Muscle layer of colon (tissue), 2 donors: ENCODE measurements around the gene PXDC1.

ENCODE experiments used
- H3K27ac ChIP-seq: one replicate; pipeline ENCODE4 v1.7.0; 2013; ENCODE audit warnings: low read depth, mild to moderate bottlenecking, low read length, moderate library complexity
- H3K27me3 ChIP-seq, 2 donors: one replicate each; pipeline ENCODE4 v1.7.0; 2013; ENCODE audit warnings: low read length in 2 of 2, mild to moderate bottlenecking in 2 of 2; ENCODE audit not compliant: insufficient read depth in 2 of 2, control insufficient read depth in 1 of 2
- H3K36me3 ChIP-seq: one replicate; pipeline ENCODE4 v1.7.0; 2013; ENCODE audit warnings: mild to moderate bottlenecking, low read length; ENCODE audit not compliant: insufficient read depth
- H3K4me1 ChIP-seq: one replicate; pipeline ENCODE4 v1.7.0; 2013; ENCODE audit warnings: mild to moderate bottlenecking, low read length; ENCODE audit not compliant: insufficient read depth
- H3K4me3 ChIP-seq, 2 donors: one replicate each; pipeline ENCODE4 v1.7.0; 2013; ENCODE audit warnings: low read length in 2 of 2, low read depth in 1 of 2, mild to moderate bottlenecking in 1 of 2, moderate library complexity in 1 of 2
- H3K9ac ChIP-seq: one replicate; pipeline ENCODE4 v1.7.0; 2013; ENCODE audit warnings: low read length
- H3K9me3 ChIP-seq: one replicate; pipeline ENCODE4 v1.7.0; 2013; ENCODE audit warnings: mild to moderate bottlenecking, low read length
- donor health status: abdominal sarcoma.
- donor health status: Adenocarcinoma of cecum.

The PXDC1 gene

DNA sequence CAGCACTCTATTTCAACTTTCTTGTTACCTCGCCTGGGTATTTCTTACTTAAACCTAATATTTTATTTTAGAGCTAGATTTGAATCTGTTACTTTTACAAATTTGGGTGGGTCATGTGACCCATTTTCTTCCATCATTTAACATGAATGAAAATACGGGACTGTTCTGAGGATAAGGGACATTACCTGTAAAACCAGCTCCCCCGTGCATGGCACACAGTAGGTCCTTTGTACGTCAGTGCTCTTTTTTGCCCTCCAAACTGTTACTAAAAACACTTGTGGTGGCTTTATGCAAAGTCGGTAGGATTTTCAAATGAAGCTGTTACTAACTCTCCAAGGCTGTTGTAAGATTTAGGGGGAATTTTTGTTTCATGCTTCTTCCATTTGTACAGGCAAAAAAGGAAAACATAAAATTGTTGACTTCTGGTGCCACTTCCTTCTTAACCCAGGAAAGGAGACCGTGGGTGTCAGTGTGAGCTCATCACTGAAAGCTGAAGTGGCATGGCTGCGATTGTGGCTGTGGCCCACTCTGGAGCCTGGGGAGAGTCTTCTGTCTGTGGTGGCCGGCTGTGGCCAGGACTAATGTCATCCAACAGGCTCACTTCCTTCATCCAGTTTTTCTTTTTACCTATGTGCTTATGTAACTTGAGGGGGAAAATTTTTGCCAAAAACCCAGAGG lies 40.2 kb upstream of the PXDC1 start:
- Histone ChIP-seq H3K9ac (no peak overlapping the region), H3K4me1 (no peaks in the 10 kb centered on the region), H3K9me3 (no peaks in the 10 kb centered on the region), H3K4me3 (no peak overlapping the region), H3K36me3 (no peaks in the 10 kb centered on the region), H3K27me3 (no peaks in the 10 kb centered on the region), H3K27ac (no peak overlapping the region)

GRCh38 chr6:3789896-3790558 lies 38.5 kb upstream of the PXDC1 start:
- H3K27ac ChIP-seq = no peak overlapping the region
- no peak overlapping the region for H3K9ac ChIP-seq
- no peak overlapping the region for H3K4me3 ChIP-seq
- H3K4me1 ChIP-seq = no peaks in the 10 kb centered on the region
- H3K36me3 ChIP-seq = no peaks in the 10 kb centered on the region
- H3K9me3 ChIP-seq = no peaks in the 10 kb centered on the region
- H3K27me3 ChIP-seq = no peaks in the 10 kb centered on the region

DNA sequence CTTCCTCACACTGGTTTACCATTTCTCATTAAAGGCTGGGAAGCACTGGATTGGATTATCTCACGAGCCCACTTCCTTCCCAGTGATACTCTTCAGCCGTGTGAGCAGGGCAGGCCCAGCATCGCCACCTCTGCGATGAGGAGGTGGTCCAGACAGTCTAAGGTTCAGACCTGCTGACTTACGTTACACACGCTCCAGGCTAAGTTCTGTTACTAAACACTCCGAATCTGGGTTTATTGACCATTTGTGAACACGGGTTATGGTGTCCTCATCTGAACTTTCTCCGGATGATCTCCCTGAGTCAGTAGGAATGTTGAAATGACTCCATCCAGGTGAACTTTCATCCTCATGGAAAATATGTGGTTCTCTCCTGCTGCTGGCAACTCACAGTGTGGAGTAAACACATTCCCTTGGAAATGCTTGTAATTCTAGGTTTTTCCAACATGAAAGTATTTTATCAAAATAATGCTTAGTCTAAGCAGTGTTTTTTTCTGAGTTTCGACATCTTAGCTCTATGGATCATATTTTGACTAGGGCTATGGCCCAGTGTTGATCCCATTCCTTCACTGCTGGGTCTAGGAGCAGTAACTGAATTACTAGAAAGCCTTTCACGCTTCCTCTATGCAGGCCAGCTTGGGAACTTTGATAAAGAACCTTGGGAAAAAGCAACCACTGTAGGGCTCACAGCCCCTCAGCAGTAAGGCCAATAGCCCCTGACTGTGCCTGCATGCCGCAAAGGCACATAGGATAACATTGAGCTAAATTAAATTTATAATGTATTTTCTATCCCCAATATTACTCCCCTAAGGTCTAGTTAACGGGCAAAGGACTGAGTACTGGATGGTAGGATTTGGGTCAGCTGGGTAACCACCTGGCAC lies 37.7 kb upstream of the PXDC1 start:
- H3K9ac ChIP-seq = no peak overlapping the region
- H3K27ac ChIP-seq = no peak overlapping the region
- no peak overlapping the region for H3K4me3 ChIP-seq
- H3K4me1 ChIP-seq = no peaks in the 10 kb centered on the region
- H3K36me3 ChIP-seq = no peaks in the 10 kb centered on the region
- no peaks in the 10 kb centered on the region for H3K9me3 ChIP-seq
- H3K27me3 ChIP-seq = no peaks in the 10 kb centered on the region

DNA sequence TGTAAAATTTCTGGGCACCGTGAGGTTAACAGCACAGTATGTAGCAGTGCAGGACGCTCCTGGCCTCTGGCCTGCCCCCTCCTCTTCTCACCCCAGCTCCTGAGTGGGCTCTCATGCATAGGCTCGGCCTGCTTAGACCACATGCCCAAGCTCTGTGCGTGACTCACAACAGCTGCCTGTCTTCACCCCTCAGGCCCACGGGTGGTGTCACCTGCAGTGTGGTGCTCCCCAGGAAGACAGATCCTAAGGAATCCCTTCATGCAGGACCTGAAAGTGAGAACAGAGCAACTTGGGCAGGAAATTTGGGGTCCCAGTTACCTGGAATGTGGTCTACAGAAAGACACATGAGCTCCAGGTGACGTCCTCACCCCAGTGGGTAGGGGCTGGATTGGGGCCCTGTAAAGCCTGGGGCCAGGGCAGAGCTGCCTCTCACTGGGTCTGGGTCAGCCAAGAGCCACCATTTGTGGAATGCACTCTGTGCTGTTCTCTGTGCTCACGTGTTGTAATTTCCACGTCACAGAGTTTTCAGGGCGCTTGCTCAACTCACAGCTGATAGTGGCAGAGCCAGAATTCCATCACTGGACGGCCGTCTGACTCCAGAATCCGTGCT lies 37.0 kb upstream of the PXDC1 start:
- Histone ChIP-seq H3K4me3 (no peak overlapping the region), H3K27ac (no peak overlapping the region), H3K36me3 (no peaks in the 10 kb centered on the region), H3K9me3 (no peaks in the 10 kb centered on the region), H3K4me1 (no peaks in the 10 kb centered on the region), H3K9ac (no peak overlapping the region), H3K27me3 (no peaks in the 10 kb centered on the region)

DNA sequence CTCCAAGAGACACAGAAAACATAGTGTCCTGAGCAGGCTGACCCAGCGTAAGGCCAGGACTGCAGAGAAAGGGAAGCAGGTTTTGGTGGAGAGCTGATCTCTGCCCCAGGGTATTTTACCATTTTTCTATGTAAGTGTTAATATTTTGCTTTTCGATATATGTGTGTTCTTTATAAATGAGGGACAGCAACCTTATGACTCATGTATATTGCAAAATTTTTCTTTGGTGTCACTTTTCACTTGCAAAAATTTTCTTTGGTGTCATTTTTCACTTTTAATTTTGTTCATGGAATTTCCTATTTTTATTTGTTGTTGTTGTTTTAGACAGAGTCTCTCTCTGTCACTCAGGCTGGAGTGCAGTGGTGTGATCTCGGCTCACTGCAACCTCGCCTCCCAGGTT lies 34.6 kb upstream of the PXDC1 start:
- Histone ChIP-seq H3K9me3 (no peaks in the 10 kb centered on the region), H3K36me3 (no peaks in the 10 kb centered on the region), H3K27me3 (no peaks in the 10 kb centered on the region), H3K27ac (no peak overlapping the region), H3K4me1 (no peaks in the 10 kb centered on the region), H3K4me3 (no peak overlapping the region), H3K9ac (no peak overlapping the region)

- no peak overlapping the region for H3K4me3 ChIP-seq
- no peaks in the 10 kb centered on the region for H3K27me3 ChIP-seq
- H3K4me1 ChIP-seq = no peaks in the 10 kb centered on the region
- H3K36me3 ChIP-seq = no peaks in the 10 kb centered on the region
- no peak overlapping the region for H3K9ac ChIP-seq
- H3K27ac ChIP-seq = no peak overlapping the region
- no peaks in the 10 kb centered on the region for H3K9me3 ChIP-seq
These were observed 34.2 kb upstream of the PXDC1 start for GRCh38 chr6:3785745-3786098.

- H3K36me3 ChIP-seq = no peaks in the 10 kb centered on the region
- no peaks in the 10 kb centered on the region for H3K4me1 ChIP-seq
- no peaks in the 10 kb centered on the region for H3K27me3 ChIP-seq
- H3K9ac ChIP-seq = no peak overlapping the region
- H3K4me3 ChIP-seq = no peak overlapping the region
- no peaks in the 10 kb centered on the region for H3K9me3 ChIP-seq
- no peak overlapping the region for H3K27ac ChIP-seq
These were observed 33.6 kb upstream of the PXDC1 start for GRCh38 chr6:3784885-3785744.

GRCh38 chr6:3784423-3784822 lies 32.9 kb upstream of the PXDC1 start:
- no peaks in the 10 kb centered on the region for H3K36me3 ChIP-seq
- no peak overlapping the region for H3K4me3 ChIP-seq
- H3K9ac ChIP-seq = no peak overlapping the region
- no peaks in the 10 kb centered on the region for H3K27me3 ChIP-seq
- no peak overlapping the region for H3K27ac ChIP-seq
- no peaks in the 10 kb centered on the region for H3K9me3 ChIP-seq
- H3K4me1 ChIP-seq = no peaks in the 10 kb centered on the region

GRCh38 chr6:3782876-3783832 lies 31.6 kb upstream of the PXDC1 start:
- no peaks in the 10 kb centered on the region for H3K4me1 ChIP-seq
- H3K4me3 ChIP-seq = no peak overlapping the region
- no peaks in the 10 kb centered on the region for H3K36me3 ChIP-seq
- no peaks in the 10 kb centered on the region for H3K27me3 ChIP-seq
- H3K9me3 ChIP-seq = no peaks in the 10 kb centered on the region
- no peak overlapping the region for H3K27ac ChIP-seq
- no peak overlapping the region for H3K9ac ChIP-seq

DNA sequence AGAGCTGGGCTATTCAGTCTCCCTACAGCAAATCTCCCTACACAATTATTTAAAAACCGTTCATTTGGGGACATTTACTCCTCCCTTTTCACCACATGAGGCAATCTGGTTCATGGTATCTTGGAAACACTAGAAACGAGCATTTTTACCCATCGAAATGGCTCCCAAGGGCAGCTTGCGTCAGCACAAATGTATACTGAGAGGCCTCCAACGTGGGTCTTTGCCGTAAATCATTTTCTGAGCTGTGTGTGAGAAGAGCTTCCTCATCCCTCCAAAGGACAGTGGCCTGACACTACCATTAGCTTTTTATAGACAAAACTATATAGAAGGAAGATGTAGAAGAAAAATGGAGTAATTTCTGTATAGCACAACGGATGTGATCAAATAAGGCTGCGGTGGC lies 30.0 kb upstream of the PXDC1 start:
- Histone ChIP-seq H3K36me3 (no peaks in the 10 kb centered on the region), H3K4me1 (no peaks in the 10 kb centered on the region), H3K9me3 (no peaks in the 10 kb centered on the region), H3K4me3 (no peak overlapping the region), H3K27ac (no peak overlapping the region), H3K9ac (no peak overlapping the region), H3K27me3 (no peaks in the 10 kb centered on the region)
